ENCODE results near the gene EIF3L.

EIF3L gene

DNA sequence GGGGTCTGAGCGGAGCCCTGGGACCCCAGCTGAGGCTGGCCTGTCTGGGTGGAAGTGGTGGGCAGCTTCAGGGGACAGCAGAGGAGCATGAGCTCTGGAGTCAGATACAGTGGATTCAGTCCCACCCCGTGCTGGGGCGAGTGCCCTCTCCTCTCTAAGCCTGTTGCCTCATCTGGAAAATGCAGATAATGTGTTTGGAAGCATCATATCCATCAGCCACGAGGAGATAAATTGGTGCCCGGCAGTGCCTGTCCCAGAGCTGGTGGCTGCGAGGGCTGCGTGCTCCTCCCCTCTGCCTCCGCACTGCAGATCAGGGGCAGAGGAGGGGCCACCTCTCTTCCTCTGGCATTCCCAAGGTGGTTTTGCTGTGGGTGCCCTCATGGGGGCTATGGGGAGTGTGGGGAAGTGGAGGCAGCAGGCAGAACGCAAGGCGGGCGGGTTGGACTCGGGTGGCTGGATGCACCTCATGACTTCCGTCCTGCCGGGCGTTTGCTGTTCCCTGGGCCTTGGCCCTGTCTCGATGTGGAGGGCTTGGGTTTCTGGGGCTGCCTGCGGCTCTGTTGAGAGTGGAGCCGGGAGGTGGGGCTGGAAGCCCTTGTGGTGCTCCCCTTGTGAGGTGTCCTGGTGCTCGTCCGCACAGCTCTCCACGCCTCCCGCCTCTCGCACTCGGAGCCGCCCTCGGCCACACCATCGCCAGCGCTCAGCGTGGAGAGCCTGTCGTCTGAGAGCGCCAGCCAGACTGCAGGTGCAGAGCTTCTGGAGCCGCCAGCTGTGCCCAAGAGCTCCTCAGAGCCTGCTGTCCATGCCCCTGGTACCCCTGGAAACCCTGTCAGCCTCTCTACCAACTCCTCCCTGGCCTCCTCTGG, 77.8 kb downstream of the EIF3L start:
- DNase-seq (ENCODE audit: low read depth in 2 of 2) = no peak

DNA sequence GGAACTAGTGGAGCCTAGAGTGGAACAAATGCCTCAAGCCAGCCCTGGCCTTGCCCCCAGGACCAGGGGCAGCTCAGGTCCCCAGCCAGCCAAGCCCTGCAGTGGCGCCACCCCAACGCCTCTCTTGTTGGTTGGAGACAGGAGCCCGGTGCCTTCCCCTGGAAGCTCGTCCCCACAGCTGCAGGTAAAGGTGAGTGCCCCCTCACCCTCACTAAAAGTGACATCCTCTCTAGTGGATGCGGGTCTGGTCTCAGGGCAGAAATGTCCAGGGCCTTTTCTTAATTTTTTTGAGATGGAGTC, 78.4 kb downstream of the EIF3L start:
- DNase-seq (ENCODE audit: low read depth in 2 of 2) = no peak

DNA sequence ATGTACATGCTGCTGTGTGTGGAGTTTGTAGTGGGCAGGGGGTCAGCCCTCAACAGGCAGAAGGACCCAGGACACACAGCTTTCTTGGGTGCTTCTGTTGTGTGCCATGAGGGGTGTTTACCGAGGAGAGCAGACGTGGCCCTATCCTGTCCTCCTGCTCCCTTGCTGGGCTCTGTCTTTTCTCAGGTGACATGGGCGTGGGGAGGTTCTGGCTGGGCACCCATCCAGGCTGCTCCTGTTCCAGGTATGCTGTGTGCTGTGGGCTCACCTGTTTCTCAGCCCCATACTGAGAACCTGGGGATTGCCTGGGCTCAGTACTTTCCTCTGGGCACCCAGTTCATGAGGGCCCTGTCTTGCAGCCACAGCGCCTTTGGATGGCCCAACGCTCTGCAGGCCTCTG, 80.2 kb downstream of the EIF3L start:
- DNase-seq (ENCODE audit: low read depth in 2 of 2) = no peak

DNA sequence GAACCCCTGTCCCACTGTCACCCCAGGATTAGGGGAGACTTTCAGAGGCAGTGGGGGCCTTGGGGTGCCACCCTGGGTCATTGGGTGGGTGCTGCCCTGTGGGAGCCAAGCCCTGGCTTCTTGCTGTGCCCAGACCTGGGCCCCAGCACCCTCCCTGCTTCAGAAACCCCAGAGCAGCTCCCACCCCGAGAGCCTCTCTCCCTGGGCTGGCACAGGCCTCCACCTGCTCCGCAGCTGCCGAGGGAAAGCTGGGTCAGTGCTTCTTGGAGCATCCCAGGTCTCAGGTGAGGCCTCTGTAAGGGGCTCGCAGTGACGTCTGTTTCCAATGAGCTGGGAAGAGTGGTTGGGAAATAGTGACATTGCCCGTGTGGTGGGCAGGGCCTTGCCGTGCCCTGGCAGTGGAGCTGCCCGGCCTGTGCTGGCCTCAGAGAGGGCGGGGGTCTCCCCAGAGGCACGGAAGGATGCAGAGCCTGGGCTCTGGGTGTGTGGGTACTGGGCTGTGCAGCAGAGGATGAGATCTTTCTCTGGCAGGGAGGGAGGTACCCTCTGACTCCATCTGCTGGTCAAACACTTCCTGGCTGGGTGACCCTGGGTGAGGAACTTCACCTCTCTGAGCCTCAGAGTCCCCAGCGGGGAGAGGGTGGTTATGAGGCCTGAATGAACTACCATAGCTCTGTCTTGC, 81.2 kb downstream of the EIF3L start:
- no peak for DNase-seq (ENCODE audit: low read depth in 2 of 2)

DNA sequence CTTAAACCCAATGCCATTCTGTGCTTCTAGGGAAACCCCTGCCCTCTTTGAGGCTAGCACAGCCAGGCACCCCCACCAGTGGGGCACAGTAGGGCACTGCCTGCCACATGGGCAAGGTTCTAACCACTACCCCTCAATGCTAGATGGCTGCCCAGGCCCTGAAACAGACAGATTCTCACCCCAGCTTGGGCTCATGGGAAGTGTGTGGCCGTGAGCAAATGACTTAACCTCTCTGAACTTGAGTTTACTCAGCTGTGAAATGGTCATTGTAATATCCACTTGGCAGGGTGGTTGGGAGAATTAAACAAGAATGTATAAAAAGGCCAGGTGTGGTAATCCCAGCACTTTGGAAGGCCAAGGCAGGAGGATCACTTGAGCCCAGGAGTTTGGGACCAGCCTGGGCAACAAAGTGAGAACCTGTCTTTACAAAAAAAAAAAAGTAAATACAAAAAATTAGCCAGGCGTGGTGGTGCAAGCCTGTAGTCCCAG, 81.8 kb downstream of the EIF3L start:
- no peak for DNase-seq (ENCODE audit: low read depth in 2 of 2)

DNA sequence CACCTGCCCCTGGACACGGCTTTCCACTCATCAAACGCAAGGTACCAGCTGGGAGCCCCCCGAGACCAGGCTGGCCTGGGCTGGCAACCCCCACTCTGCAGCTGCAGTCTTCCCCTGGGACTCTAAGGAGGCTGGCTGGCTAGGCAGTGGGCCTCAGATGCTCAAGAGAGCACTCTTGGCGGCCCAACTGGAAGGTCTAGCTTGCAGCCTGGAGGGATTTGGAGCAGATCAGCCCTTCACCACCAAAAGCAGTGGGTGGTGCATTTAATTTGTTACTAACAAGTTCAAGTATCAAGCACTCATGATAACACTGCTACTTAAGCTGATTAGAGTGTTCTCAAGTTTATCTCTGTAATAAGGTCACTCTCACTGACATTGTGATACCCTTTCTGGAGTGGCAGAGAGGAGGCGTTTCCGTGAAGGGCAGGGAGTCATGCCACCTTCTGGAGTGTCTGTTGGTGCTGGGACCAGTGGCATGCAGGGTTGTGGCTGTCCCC, 82.7 kb downstream of the EIF3L start:
- no peak for DNase-seq (ENCODE audit: low read depth in 2 of 2)

DNA sequence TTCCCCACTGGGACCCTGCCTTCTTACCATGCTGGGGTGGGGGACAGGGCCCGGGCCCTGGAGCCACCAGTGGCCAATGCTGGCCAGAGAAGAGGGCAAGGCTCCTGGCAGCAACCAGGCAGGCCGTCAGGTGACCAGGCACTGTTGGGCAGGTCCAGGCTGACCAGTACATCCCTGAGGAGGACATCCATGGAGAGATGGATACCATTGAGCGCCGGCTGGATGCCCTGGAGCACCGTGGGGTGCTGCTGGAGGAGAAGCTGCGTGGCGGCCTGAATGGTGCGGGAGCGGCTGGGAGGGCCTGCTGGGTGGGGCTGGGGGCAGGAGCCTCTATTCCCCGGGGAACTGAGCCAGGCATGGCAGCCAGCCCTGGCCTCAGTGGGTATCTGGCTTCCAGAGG, 83.2 kb downstream of the EIF3L start:
- DNase-seq (ENCODE audit: low read depth in 2 of 2) = no peak

DNA sequence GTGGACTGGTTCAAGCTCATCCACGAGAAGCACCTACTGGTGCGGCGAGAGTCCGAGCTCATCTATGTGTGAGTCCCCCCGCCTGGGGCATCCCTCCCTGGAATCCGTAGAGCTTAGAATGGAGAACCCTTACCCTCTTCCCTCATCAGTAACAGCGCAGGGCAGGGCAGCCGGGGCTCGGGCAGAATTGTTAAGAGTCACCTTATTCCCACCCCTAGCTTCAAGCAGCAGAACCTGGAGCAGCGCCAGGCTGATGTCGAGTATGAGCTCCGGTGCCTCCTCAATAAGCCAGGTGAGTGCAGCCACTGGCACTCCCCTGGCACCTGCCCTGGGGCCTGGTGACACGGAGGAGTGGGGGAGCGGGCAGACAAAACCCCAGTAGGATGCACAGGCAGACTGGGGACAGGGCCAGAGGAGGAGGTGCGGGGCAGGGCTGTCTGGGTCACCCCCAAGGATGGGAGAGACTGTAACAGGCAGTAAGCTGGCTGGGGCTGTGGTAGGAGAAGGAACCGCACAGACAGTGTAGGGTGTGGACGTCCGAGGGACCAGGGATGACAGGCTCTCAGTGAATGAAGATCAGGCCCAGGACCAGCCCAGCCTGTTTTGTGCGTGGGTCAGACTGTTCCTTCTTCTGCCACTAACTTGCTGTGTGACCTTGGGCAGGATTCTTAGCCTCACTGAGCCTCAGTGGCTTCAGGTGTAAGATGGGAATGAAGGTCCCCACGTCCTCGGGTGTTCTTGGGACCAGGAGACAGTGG, 83.8 kb downstream of the EIF3L start:
- no peak for DNase-seq (ENCODE audit: low read depth in 2 of 2)

DNA sequence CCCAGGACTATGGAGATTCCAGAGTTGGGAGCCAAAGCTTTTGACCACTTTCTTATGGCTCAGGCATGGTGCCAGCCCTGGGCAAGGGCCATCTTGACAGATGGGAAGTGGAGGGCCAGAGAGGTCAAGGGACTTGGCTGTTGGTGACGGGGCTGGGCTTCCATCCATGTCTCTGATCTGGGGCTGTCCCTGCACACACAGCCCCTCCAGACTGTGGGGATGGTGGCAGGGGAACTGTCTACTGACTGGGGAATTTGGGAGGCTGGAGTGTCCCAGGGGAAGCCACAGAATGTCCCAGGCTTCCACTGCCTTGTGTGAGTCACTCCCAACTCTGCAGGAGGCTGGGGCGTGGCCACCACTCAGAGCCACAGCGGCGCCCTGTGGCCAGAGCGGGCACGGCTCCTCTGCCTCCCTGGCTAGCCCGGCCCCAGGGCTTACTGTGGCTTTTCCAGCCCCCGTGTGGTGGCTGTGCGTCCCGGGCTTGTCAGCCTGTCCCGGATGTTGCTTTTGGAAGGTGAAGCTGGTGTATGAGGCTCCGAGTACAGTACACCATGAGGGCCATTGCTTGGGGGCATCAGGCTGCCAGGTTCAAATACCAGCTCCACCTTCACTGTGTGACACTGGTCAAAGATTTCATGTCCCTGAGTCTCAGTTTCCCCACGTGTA, 84.6 kb downstream of the EIF3L start:
- DNase-seq (ENCODE audit: low read depth in 2 of 2) = peak; percentile 67 to 79
